WTC11 (cell line): ENCODE data around the gene HES3. TPM values are rescaled to one million over a fixed set of nuclear protein-coding genes. Genes with fewer than 3 reads are reported as not detected.

Experiments
- ATAC-seq: fragments of 200-7000 bp; cut with Tn5 transposase; 2 replicates; pipeline ENCODE4 v1.10.0; 2021; ENCODE audit warnings: mild to moderate bottlenecking, moderate library complexity
- CTCF ChIA-PET: fragments of 300-600 bp; sonication (Branson Sonifier 250); formaldehyde crosslinking; loops from one replicate; lab custom pipeline; 2021; ENCODE audit warnings: antibody characterized with exemption; lab: Charles Lee
- POLR2A ChIA-PET: fragments of 350-600 bp; sonication (Branson Sonifier 250); formaldehyde crosslinking; loops from one replicate; lab custom pipeline; 2021; ENCODE audit warnings: antibody characterized with exemption; lab: Charles Lee
- DNase-seq: peaks from one replicate; pipeline ENCODE4 v3.0.0; 2021; ENCODE audit warnings: low spot score
- H3K27ac Mint-ChIP-seq: 2 replicates; pipeline ENCODE4 v1.8.0; 2021; ENCODE audit warnings: mixed read lengths
- H3K27me3 Mint-ChIP-seq: 2 replicates; pipeline ENCODE4 v1.8.0; 2021; ENCODE audit warnings: low read depth, mild to moderate bottlenecking, moderate library complexity, mixed read lengths
- H3K36me3 Mint-ChIP-seq: 2 replicates; pipeline ENCODE4 v1.8.0; 2021; ENCODE audit warnings: mixed read lengths
- H3K4me1 Mint-ChIP-seq: 2 replicates; pipeline ENCODE4 v1.8.0; 2022; ENCODE audit warnings: mixed read lengths
- H3K4me3 Mint-ChIP-seq: 2 replicates; pipeline ENCODE4 v1.8.0; 2021; ENCODE audit warnings: mild to moderate bottlenecking, moderate library complexity, mixed read lengths
- H3K9me3 Mint-ChIP-seq: 2 replicates; pipeline ENCODE4 v1.8.0; 2021; ENCODE audit warnings: mixed read lengths
- ATF1 ChIP-seq: sonication (generic); formaldehyde crosslinking; IDR thresholded peaks from 2 replicates; pipeline ENCODE4 v1.8.1; 2023; ENCODE audit warnings: mild to moderate bottlenecking, moderate library complexity, missing genetic modification reagents
- E2F1 ChIP-seq: sonication (generic); formaldehyde crosslinking; IDR thresholded peaks from 2 replicates; pipeline ENCODE4 v1.8.0; 2022; ENCODE audit warnings: mild to moderate bottlenecking, missing genetic modification reagents
- ESRRA ChIP-seq: sonication (generic); formaldehyde crosslinking; IDR thresholded peaks from 2 replicates; pipeline ENCODE4 v1.8.1; 2022; ENCODE audit warnings: mild to moderate bottlenecking, missing genetic modification reagents, borderline replicate concordance
- MXD4 ChIP-seq: fragments of 250-450 bp; sonication (Bioruptor Pico); IDR thresholded peaks from 2 replicates; pipeline ENCODE4 v1.8.0; 2021; ENCODE audit warnings: mild to moderate bottlenecking, moderate library complexity, borderline replicate concordance
- NR1H2 ChIP-seq: sonication (generic); formaldehyde crosslinking; IDR thresholded peaks from 2 replicates; pipeline ENCODE4 v1.9.0; 2021; ENCODE audit warnings: mild to moderate bottlenecking, moderate library complexity, missing genetic modification reagents
- PRDM15 ChIP-seq: sonication (generic); formaldehyde crosslinking; IDR thresholded peaks from 2 replicates; pipeline ENCODE4 v1.8.0; 2022; ENCODE audit warnings: missing genetic modification reagents
- SMAD3 ChIP-seq: sonication (generic); formaldehyde crosslinking; IDR thresholded peaks from 2 replicates; pipeline ENCODE4 v1.8.0; 2022; ENCODE audit warnings: missing genetic modification reagents, mild to moderate bottlenecking, borderline replicate concordance
- SP1 ChIP-seq: sonication (generic); formaldehyde crosslinking; conservative IDR thresholded peaks from 2 replicates; pipeline ENCODE4 v1.8.1; 2022; ENCODE audit warnings: missing genetic modification reagents
- TP53 ChIP-seq: sonication (generic); formaldehyde crosslinking; IDR thresholded peaks from 2 replicates; pipeline ENCODE4 v1.8.1; 2023; ENCODE audit warnings: mild to moderate bottlenecking, missing genetic modification reagents
- ZMAT4 ChIP-seq: fragments of 250-450 bp; sonication (Bioruptor Pico); IDR thresholded peaks from 2 replicates; pipeline ENCODE4 v1.9.0; 2021; ENCODE audit warnings: mild to moderate bottlenecking
- ZNF416 ChIP-seq: fragments of 250-450 bp; sonication (Bioruptor Pico); IDR thresholded peaks from 2 replicates; pipeline ENCODE4 v1.9.0; 2021; ENCODE audit warnings: mild to moderate bottlenecking, inconsistent platforms
- ZNF423 ChIP-seq: fragments of 250-450 bp; sonication (Bioruptor Pico); IDR thresholded peaks from 2 replicates; pipeline ENCODE4 v2.1.2; 2022; ENCODE audit warnings: mild to moderate bottlenecking, moderate library complexity
- ZNF512 ChIP-seq: sonication (generic); formaldehyde crosslinking; IDR thresholded peaks from 2 replicates; pipeline ENCODE4 v1.8.1; 2022; ENCODE audit warnings: missing genetic modification reagents, borderline replicate concordance
- total RNA-seq: library from RNA; stranded (reverse); gene quantifications from 3 replicates; pipeline ENCODE4 v1.2.3, GENCODE V29; 2021
- TF ChIP-seq, protein P1 (sequence below): sonication (generic); formaldehyde crosslinking; conservative IDR thresholded peaks from 2 replicates; pipeline ENCODE4 v1.8.1; 2023; ENCODE audit warnings: mild to moderate bottlenecking, low read depth, missing genetic modification reagents, moderate library complexity

The HES3 gene
- total RNA-seq, 1 experiment from 2014 or later = 74.7 TPM

DNA sequence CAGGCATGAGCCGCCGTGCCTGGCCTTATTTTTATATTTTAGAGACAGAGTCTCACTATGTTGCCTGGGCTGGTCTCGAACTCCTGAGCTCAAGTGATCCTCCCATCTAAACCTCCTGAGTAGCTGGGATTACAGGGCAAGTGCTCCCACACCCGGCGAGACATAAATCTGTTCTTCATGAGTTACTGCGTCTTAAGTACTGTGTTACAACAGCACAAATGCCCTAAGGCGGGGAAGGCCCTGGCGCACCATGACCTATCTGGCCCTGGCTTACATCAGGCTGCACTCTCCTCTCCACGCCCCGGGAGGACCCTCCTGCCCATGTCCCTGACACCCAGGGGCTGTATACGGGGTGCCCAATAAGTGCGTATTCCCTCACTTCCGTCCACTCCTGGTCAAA, 12.7 kb downstream of the HES3 start:
- Mint-ChIP-seq H3K27ac (no peak overlapping the region), H3K4me1 (peaks cover 4% of the 10 kb centered on the region; the same call in 1 of the 2 replicates), H3K9me3 (no peaks in the 10 kb centered on the region), H3K36me3 (no peaks in the 10 kb centered on the region), H3K27me3 (peaks cover 23% of the 10 kb centered on the region), H3K4me3 (no peak overlapping the region)
- no peak for DNase-seq
- POLR2A ChIA-PET = no interaction called here
- TF ChIP-seq SP1 (no peak), ZNF512 (CRISPR knock-in tag) (no peak), NR1H2 (CRISPR knock-in tag) (no peak), ZMAT4 (CRISPR knock-in tag) (no peak), ATF1 (CRISPR knock-in tag) (no peak)
- ATAC-seq = no peak
- CTCF ChIA-PET = interaction anchor here (14.8 kb wide), 1 partner anchor 8 kb away, joined by 164 read pairs; no protein-coding TSS in a partner anchor

GRCh38 chr1:6257541-6258069, 13.6 kb downstream of the HES3 start:
- Mint-ChIP-seq H3K36me3 (no peaks in the 10 kb centered on the region), H3K4me1 (peaks cover 9% of the 10 kb centered on the region), H3K9me3 (no peaks in the 10 kb centered on the region), H3K27me3 (peaks cover 21% of the 10 kb centered on the region), H3K4me3 (no peak overlapping the region), H3K27ac (no peak overlapping the region)
- TF ChIP-seq ESRRA (CRISPR knock-in tag) (no peak), MXD4 (no peak), ZNF416 (no peak), E2F1 (no peak), SMAD3 (CRISPR knock-in tag) (no peak), TP53 (CRISPR knock-in tag) (no peak), PRDM15 (CRISPR knock-in tag) (no peak), ZNF423 (CRISPR knock-in tag) (no peak)
- TF ChIP-seq, protein P1, sequence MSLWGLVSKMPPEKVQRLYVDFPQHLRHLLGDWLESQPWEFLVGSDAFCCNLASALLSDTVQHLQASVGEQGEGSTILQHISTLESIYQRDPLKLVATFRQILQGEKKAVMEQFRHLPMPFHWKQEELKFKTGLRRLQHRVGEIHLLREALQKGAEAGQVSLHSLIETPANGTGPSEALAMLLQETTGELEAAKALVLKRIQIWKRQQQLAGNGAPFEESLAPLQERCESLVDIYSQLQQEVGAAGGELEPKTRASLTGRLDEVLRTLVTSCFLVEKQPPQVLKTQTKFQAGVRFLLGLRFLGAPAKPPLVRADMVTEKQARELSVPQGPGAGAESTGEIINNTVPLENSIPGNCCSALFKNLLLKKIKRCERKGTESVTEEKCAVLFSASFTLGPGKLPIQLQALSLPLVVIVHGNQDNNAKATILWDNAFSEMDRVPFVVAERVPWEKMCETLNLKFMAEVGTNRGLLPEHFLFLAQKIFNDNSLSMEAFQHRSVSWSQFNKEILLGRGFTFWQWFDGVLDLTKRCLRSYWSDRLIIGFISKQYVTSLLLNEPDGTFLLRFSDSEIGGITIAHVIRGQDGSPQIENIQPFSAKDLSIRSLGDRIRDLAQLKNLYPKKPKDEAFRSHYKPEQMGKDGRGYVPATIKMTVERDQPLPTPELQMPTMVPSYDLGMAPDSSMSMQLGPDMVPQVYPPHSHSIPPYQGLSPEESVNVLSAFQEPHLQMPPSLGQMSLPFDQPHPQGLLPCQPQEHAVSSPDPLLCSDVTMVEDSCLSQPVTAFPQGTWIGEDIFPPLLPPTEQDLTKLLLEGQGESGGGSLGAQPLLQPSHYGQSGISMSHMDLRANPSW = no peak
- ChIA-PET CTCF (interaction anchor here (14.8 kb wide), 1 partner anchor 9 kb away, joined by 164 read pairs; no protein-coding TSS in a partner anchor), POLR2A (no interaction called here)
- no peak for DNase-seq
- no peak for ATAC-seq
